B cell (primary cell): Measurements from ENCODE around the gene LARP4. TPM values are rescaled to one million over a fixed set of nuclear protein-coding genes. Genes with fewer than 3 reads are reported as not detected.

ENCODE experiments used
- ATAC-seq: fragments of 200-7000 bp; cut with Tn5 transposase; one replicate; pipeline ENCODE4 v1.10.0; 2021; ENCODE audit warnings: low read depth, mild to moderate bottlenecking, moderate number of reproducible peaks, moderate library complexity
- CTCF ChIA-PET: fragments of 350-600 bp; sonication (Branson Sonifier 250); formaldehyde crosslinking; loops from one replicate; lab custom pipeline; 2021; ENCODE audit warnings: antibody characterized with exemption, inconsistent platforms; lab: Charles Lee
- POLR2A ChIA-PET: fragments of 350-600 bp; sonication (Branson Sonifier 250); formaldehyde crosslinking; loops from one replicate; lab custom pipeline; 2021; ENCODE audit warnings: antibody characterized with exemption; lab: Charles Lee
- DNase-seq: peaks from one replicate; pipeline ENCODE4 v3.0.0; 2013
- H2AFZ ChIP-seq: 2 replicates; pipeline ENCODE4 v1.6.1; 2012; ENCODE audit warnings: mild to moderate bottlenecking, low read depth, low read length; ENCODE audit not compliant: insufficient read depth, poor library complexity, severe bottlenecking
- H3K27ac ChIP-seq, 2 donors: 1 replicate in 1 of 2; 2 replicates in 1 of 2; pipeline ENCODE4 v1.5.1; 2012 to 2013; ENCODE audit warnings: low read length in 2 of 2, mild to moderate bottlenecking in 2 of 2, moderate library complexity in 1 of 2
- H3K27me3 ChIP-seq, 4 experiments: fragments of 200-600 bp in 1 of 4; sonication (generic) in 1 of 4; replicated peaks in 1 of 4; 1 replicate in 2 of 4; 2 replicates in 2 of 4; pipeline versions ENCODE4 v1.6.1 to v1.7.0; 2013 to 2016; ENCODE audit warnings: low read length in 3 of 4, mild to moderate bottlenecking in 2 of 4, mixed read lengths in 1 of 4, moderate library complexity in 1 of 4; ENCODE audit not compliant: insufficient read depth in 4 of 4, control insufficient read depth in 3 of 4; ENCODE audit errors: control extremely low read depth in 1 of 4
- H3K36me3 ChIP-seq, 2 experiments: replicated peaks in 1 of 2; 1 replicate in 1 of 2; 2 replicates in 1 of 2; pipeline versions ENCODE4 v1.6.1 to v1.7.1; 2013; ENCODE audit warnings: low read length in 1 of 2; ENCODE audit not compliant: insufficient read depth in 2 of 2, control insufficient read depth in 1 of 2; ENCODE audit errors: control extremely low read depth in 1 of 2, extremely low read depth in 1 of 2
- H3K4me1 ChIP-seq, 2 donors: fragments of 200-600 bp in 1 of 2; sonication (generic) in 1 of 2; 1 replicate in 1 of 2; 2 replicates in 1 of 2; pipeline versions ENCODE4 v1.5.1 to v1.6.1; 2013 to 2017; ENCODE audit warnings: low read length in 2 of 2; ENCODE audit not compliant: control insufficient read depth in 2 of 2, insufficient read depth in 2 of 2
- H3K4me2 ChIP-seq: replicated peaks from 2 replicates; pipeline ENCODE3; 2012; ENCODE audit warnings: mild to moderate bottlenecking, low read depth, low read length; ENCODE audit not compliant: poor library complexity, severe bottlenecking
- H3K4me3 ChIP-seq, 5 experiments: fragments of 200-600 bp in 1 of 5; sonication (generic) in 1 of 5; 1 replicate in 3 of 5; 2 replicates in 2 of 5; pipeline versions ENCODE4 v1.5.1 to v1.7.0; 2011 to 2016; ENCODE audit warnings: low read length in 4 of 5, mild to moderate bottlenecking in 4 of 5, low read depth in 2 of 5, control low read depth in 1 of 5, moderate library complexity in 1 of 5; ENCODE audit not compliant: insufficient read depth in 1 of 5; ENCODE audit errors: control extremely low read depth in 1 of 5, extremely low read depth in 1 of 5
- H3K79me2 ChIP-seq: fragments of 200-600 bp; sonication (generic); one replicate; pipeline ENCODE4 v1.6.0; 2016; ENCODE audit warnings: low read length; ENCODE audit not compliant: control insufficient read depth, insufficient read depth
- H3K9ac ChIP-seq: fragments of 200-600 bp; sonication (generic); 2 replicates; pipeline ENCODE4 v1.6.1; 2017; ENCODE audit warnings: mild to moderate bottlenecking, low read length, moderate library complexity
- H3K9me3 ChIP-seq, 3 donors: one replicate each; pipeline versions ENCODE4 v1.6.1 to v1.7.1; 2013; ENCODE audit warnings: low read length in 2 of 3; ENCODE audit not compliant: control insufficient read depth in 2 of 3, insufficient read depth in 1 of 3; ENCODE audit errors: control extremely low read depth in 1 of 3
- H4K20me1 ChIP-seq: 2 replicates; pipeline ENCODE4 v1.6.0; 2012; ENCODE audit warnings: mild to moderate bottlenecking, low read length; ENCODE audit not compliant: insufficient read depth, control insufficient read depth, poor library complexity, severe bottlenecking
- H3K27ac Mint-ChIP-seq: one replicate; pipeline ENCODE4 v1.8.0; 2021; ENCODE audit warnings: mixed read lengths
- H3K27me3 Mint-ChIP-seq: one replicate; pipeline ENCODE4 v1.8.0; 2021; ENCODE audit warnings: mixed read lengths
- H3K4me1 Mint-ChIP-seq: one replicate; pipeline ENCODE4 v1.8.0; 2021; ENCODE audit warnings: mixed read lengths
- H3K4me3 Mint-ChIP-seq: one replicate; pipeline ENCODE4 v1.8.0; 2021; ENCODE audit warnings: mixed read lengths
- H3K9me3 Mint-ChIP-seq: one replicate; pipeline ENCODE4 v1.8.0; 2022; ENCODE audit warnings: mixed read lengths; ENCODE audit not compliant: insufficient read depth
- CTCF ChIP-seq: fragments of 200-600 bp; IDR thresholded peaks from one replicate; pipeline ENCODE4 v1.8.0; 2022; ENCODE audit warnings: antibody characterized with exemption, mild to moderate bottlenecking
- EZH2 ChIP-seq: IDR thresholded peaks from 2 replicates; pipeline ENCODE4 v1.6.1; 2012; ENCODE audit warnings: borderline replicate concordance, low read depth, mild to moderate bottlenecking, moderate library complexity, low read length; ENCODE audit not compliant: insufficient read depth, poor library complexity, severe bottlenecking
- WGBS: methylation state at CpG from one replicate; pipeline ENCODE4 v1.1.5; 2013; ENCODE audit warnings: missing lambda C conversion rate; ENCODE audit not compliant: insufficient coverage; 5-methylcytosine and 5-hydroxymethylcytosine counted together
- intact Hi-C: fragments of 100-400 bp; cut with micrococcal nuclease; formaldehyde crosslinking; loops from one replicate; pipeline ENCODE4 v1.10.0; 2022
- polyA plus RNA-seq: library from polyadenylated mRNA; depleted of rRNA; stranded (reverse); fragments of >200 nt; gene quantifications from 2 replicates; pipeline ENCODE4 v1.2.3, GENCODE V29; 2012
- total RNA-seq, 2 donors: library from RNA; stranded (reverse); fragments of 120-200 nt in 1 of 2; gene quantifications; 1 replicate in 1 of 2; 2 replicates in 1 of 2; pipeline versions ENCODE4 v1.2.3 to v1.2.4, GENCODE V29; 2013 to 2022

The LARP4 gene
- total and polyA plus RNA-seq, 2 donors (not counting 1 experiment from before 2014, with no cell fraction given), result 5.5 to 48.4 TPM

GRCh38 chr12:50375802-50376201 lies 24.9 kb upstream of the LARP4 start:
- Mint-ChIP-seq H3K4me3 (no peak overlapping the region), H3K27me3 (no peaks in the 10 kb centered on the region), H3K27ac (no peak overlapping the region), H3K4me1 (no peaks in the 10 kb centered on the region), H3K9me3 (no peaks in the 10 kb centered on the region)
- no peak overlapping the region for H3K4me3 ChIP-seq
- TF ChIP-seq CTCF, result no peak
- no peak for TF ChIP-seq EZH2
- no peak overlapping the region for H3K27ac ChIP-seq
- H3K9ac ChIP-seq, result no peak overlapping the region
- intact Hi-C loops, result no loop called here
- no peak for DNase-seq
- no peaks in the 10 kb centered on the region for H3K9me3 ChIP-seq
- H3K79me2 ChIP-seq, result no peaks in the 10 kb centered on the region
- WGBS, result 92% methylated on average over 8 of the region's 8 CpGs
- H4K20me1 ChIP-seq, result no peaks in the 10 kb centered on the region
- H3K4me1 ChIP-seq, result no peaks in the 10 kb centered on the region
- H3K4me2 ChIP-seq, result no peak overlapping the region
- no peak overlapping the region for H2AFZ ChIP-seq
- H3K27me3 ChIP-seq, result no peaks in the 10 kb centered on the region
- ChIA-PET CTCF (interaction anchor here (0.6 kb wide), 1 partner anchor 720 kb away, joined by 6 read pairs; no protein-coding TSS in a partner anchor), POLR2A (no interaction called here)
- no peak for ATAC-seq
- no peaks in the 10 kb centered on the region for H3K36me3 ChIP-seq

GRCh38 chr12:50380761-50381325 lies 19.8 kb upstream of the LARP4 start:
- Histone ChIP-seq H3K4me1 (peaks cover 0 to 6% of the 10 kb centered on the region in 2 donors), H3K9ac (no peak overlapping the region), H3K27ac (no peak overlapping the region), H3K27me3 (no peaks in the 10 kb centered on the region), H3K4me2 (no peak overlapping the region), H3K79me2 (no peaks in the 10 kb centered on the region), H3K4me3 (no peak overlapping the region), H4K20me1 (no peaks in the 10 kb centered on the region), H2AFZ (no peak overlapping the region), H3K36me3 (no peaks in the 10 kb centered on the region), H3K9me3 (no peaks in the 10 kb centered on the region)
- WGBS, result over 99% methylated on average over 6 of the region's 8 CpGs
- intact Hi-C loops, result no loop called here
- ChIA-PET POLR2A (no interaction called here), CTCF (no interaction called here)
- DNase-seq, result no peak
- Mint-ChIP-seq H3K4me3 (no peak overlapping the region), H3K4me1 (peaks cover 5% of the 10 kb centered on the region), H3K9me3 (no peaks in the 10 kb centered on the region), H3K27me3 (no peaks in the 10 kb centered on the region), H3K27ac (no peak overlapping the region)
- TF ChIP-seq EZH2 (no peak), CTCF (no peak)
- no peak for ATAC-seq
